AG09309 (cell line): ENCODE results near the gene DDX24.

Experiments used
- DNase-seq: peaks from one replicate; pipeline ENCODE4 v3.0.0-alpha.2; 2010; ENCODE audit warnings: low read depth
- H3K4me3 ChIP-seq: 2 replicates; pipeline ENCODE4 v1.5.1; 2011; ENCODE audit warnings: mild to moderate bottlenecking, low read depth, low read length, moderate library complexity; ENCODE audit not compliant: control insufficient read depth
- CTCF ChIP-seq: IDR thresholded peaks from 2 replicates; pipeline ENCODE4 v1.5.1; 2011; ENCODE audit warnings: mild to moderate bottlenecking, low read depth, low read length, inconsistent platforms; ENCODE audit not compliant: insufficient read depth, control insufficient read depth; ENCODE audit errors: missing control alignments

Gene DDX24

DNA sequence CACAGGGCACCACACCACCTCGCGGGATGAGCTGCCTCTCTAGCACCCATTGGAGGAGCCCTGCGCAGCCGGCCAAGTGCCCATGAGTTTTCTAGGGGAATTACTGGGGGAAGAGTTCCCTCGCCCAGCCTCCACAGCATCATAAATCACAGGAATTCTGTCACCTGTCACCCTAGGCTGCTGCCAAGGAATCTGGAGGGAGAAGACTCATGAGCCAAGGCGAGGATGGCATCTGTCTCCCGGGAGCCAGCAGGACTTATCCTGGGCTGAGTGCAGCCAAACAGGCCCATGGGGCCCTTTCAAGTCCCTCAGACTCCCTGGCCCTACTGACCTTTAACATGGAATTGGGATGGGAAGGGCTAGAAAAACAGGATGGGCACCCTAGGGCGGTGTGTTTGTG is 62.7 kb downstream of the DDX24 start:
- TF ChIP-seq CTCF: no peak

GRCh38 chr14:94016446-94016976 is 64.5 kb downstream of the DDX24 start:
- DNase-seq: no peak
- TF ChIP-seq CTCF: no peak

More for the DNA sequence above, 62.7 kb downstream of the DDX24 start:
- no peak for DNase-seq
- no peak overlapping the region for H3K4me3 ChIP-seq

DNA sequence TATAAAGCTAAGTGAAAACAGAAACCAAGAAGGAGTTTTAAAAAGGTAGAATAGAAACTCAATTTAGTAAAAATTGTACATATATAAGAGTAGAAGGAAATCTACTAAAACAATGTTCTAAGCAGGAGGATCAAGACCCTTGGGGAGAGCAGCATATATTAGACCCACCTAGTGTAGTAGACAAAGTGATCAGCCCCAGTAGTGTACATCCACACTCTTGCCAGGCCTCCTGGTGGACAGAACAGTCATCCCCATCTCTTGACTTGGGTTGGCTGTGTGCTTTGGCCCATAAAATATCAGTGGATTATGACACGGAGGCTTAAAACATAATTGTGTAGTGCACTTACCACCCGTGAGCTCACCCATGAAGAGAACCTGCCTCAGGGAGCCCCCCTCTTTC is 65.8 kb downstream of the DDX24 start:
- no peak overlapping the region for H3K4me3 ChIP-seq
- no peak for TF ChIP-seq CTCF
- DNase-seq: no peak

More at GRCh38 chr14:94016446-94016976, 64.5 kb downstream of the DDX24 start:
- H3K4me3 ChIP-seq: no peak overlapping the region

GRCh38 chr14:94014382-94014781 is 66.6 kb downstream of the DDX24 start:
- H3K4me3 ChIP-seq: no peak overlapping the region
- no peak for TF ChIP-seq CTCF
- no peak for DNase-seq

DNA sequence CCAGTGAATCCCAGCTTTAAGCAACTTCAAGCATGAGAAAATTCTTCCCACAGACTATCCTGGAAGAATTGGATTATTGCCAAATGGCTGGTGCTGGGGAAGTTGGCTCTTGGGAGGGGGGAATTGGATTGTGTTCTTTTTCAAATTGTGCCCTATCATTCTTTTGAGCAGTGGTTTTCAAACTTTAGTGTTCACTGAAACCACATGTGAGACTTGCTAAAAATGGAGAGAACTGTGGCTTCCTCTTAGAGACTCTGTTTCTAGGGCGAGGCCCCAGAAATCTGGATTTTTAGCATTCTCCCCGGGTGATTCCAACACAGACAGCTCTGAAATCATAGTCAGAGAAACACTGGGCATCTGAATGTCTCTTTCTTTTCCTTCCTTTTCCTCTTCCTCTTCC is 69.2 kb downstream of the DDX24 start:
- no peak for DNase-seq
- no peak overlapping the region for H3K4me3 ChIP-seq
- TF ChIP-seq CTCF: no peak

DNA sequence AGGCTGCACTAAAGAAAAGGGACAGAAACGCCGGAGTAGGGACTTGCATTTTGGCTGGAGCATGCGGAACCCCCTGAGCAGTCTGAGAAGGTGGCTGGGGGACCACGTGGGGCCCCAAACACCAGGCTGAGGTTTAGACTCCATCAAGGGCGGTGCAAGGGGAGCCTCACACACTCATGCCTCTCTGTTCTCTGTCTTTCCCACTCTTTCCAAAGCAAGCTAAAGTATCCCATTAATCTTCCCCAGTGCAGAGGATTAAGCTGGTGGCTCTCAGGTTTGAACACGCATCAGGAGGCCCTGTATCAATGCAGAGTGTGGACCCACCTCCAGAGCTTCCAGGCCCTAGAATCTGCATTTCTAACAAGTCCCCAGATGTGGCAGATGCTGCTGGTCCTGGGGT is 70.4 kb downstream of the DDX24 start:
- no peak overlapping the region for H3K4me3 ChIP-seq
- TF ChIP-seq CTCF: no peak
- DNase-seq: no peak

- H3K4me3 ChIP-seq: no peak overlapping the region
- no peak for DNase-seq
- no peak for TF ChIP-seq CTCF
Observed at GRCh38 chr14:94009767-94010166, 71.2 kb downstream of the DDX24 start.
